T-helper 17 cell (primary cell): Measurements from ENCODE around the gene ARMC9. TPM values are rescaled to one million over a fixed set of nuclear protein-coding genes. Genes with fewer than 3 reads are reported as not detected.
"Not testable (repeated sequence)": the region's sequence is repeated elsewhere in the genome, so short reads cannot be mapped to it uniquely, and the experiment has no call there.

Source experiments
- ATAC-seq: fragments of 150-1000 bp; cut with Tn5 transposase; 2 replicates; pipeline ENCODE4 v1.10.0; 2021; ENCODE audit warnings: mild to moderate bottlenecking, moderate library complexity
- DNase-seq, 3 donors: peaks; one replicate each; pipeline versions ENCODE4 v3.0.0 to v3.0.0-alpha.2; 2020 to 2021
- H3K9me3 ChIP-seq: one replicate; pipeline ENCODE4 v1.7.0; 2013; ENCODE audit warnings: low read length, mild to moderate bottlenecking; ENCODE audit not compliant: control insufficient read depth, poor library complexity, severe bottlenecking
- H3K27ac Mint-ChIP-seq: one replicate; pipeline ENCODE4 v1.8.0; 2022; ENCODE audit warnings: mild to moderate bottlenecking, moderate library complexity, mixed read lengths
- H3K27me3 Mint-ChIP-seq: one replicate; pipeline ENCODE4 v1.8.0; 2022; ENCODE audit warnings: mixed read lengths
- H3K36me3 Mint-ChIP-seq: one replicate; pipeline ENCODE4 v1.8.0; 2022; ENCODE audit warnings: low read depth, mixed read lengths
- H3K4me1 Mint-ChIP-seq: one replicate; pipeline ENCODE4 v1.8.0; 2022; ENCODE audit warnings: mild to moderate bottlenecking, mixed read lengths
- H3K4me3 Mint-ChIP-seq: one replicate; pipeline ENCODE4 v1.8.0; 2022; ENCODE audit warnings: mild to moderate bottlenecking, moderate library complexity, mixed read lengths
- total RNA-seq, 4 donors: library from RNA in 2 of 4; stranded (reverse) in 2 of 4; gene quantifications; one replicate each; pipeline ENCODE4 v1.2.3 and lab custom pipeline; 2022 to 2026

Gene ARMC9
- total RNA-seq, 2 donors from 2014 or later: 0.37 to 0.73 TPM

DNA sequence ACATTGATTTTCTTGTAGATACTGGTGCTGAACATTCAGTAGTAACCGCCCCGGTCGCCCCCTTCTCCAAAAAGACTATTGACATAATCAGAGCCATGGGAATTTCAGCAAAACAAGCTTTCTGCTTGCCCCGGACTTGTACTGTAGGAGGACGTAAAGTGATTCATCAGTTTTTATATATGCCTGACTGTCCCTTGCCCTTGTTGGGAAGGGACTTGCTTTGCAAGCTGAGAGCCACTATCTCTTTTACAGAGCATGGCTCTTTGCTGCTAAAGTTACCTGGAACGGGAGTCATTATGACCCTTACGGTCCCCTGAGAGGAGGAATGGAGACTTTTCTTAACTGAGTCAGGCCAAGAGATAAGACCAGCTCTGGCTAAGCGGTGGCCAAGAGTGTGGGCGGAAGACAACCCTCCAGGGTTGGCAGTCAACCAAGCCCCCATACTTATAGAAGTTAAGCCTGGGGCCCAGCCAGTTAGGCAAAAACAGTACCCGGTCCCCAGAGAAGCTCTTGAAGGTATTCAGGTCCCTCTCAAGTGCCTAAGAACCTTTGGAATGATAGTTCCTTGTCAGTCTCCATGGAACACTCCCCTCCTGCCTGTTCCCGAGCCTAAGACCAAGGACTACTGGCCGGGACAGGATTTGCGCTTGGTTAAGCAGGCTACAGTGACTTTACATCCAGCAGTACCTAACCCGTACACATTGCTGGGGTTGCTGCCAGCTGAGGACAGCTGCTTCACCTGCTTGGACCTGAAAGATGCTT is 205.2 kb downstream of the ARMC9 start:
- peaks cover 11% of the 10 kb centered on the region for H3K4me1 Mint-ChIP-seq
- H3K4me3 Mint-ChIP-seq, ATAC-seq, H3K9me3 ChIP-seq, H3K36me3 Mint-ChIP-seq, DNase-seq, H3K27ac Mint-ChIP-seq: not testable (repeated sequence)
- H3K27me3 Mint-ChIP-seq: peaks cover 30% of the 10 kb centered on the region

DNA sequence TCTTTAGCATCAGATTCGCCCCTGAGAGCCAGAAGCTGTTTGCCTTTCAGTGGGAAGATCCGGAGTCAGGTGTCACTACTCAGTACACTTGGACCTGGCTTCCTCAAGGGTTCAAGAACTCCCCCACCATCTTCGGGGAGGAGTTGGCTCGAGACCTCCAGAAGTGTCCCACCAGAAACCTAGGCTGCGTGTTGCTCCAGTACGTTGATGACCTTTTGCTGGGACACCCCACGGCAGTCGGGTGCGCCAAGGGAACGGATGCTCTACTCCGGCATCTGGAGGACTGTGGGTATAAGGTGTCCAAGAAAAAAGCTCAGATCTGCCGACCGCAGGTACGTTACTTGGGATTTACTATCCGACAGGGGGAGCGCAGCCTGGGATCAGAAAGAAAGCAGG is 205.8 kb downstream of the ARMC9 start:
- not testable (repeated sequence) for H3K36me3 Mint-ChIP-seq, H3K9me3 ChIP-seq, H3K27ac Mint-ChIP-seq, H3K4me3 Mint-ChIP-seq, ATAC-seq, DNase-seq
- H3K4me1 Mint-ChIP-seq: peaks cover 11% of the 10 kb centered on the region
- peaks cover 25% of the 10 kb centered on the region for H3K27me3 Mint-ChIP-seq

DNA sequence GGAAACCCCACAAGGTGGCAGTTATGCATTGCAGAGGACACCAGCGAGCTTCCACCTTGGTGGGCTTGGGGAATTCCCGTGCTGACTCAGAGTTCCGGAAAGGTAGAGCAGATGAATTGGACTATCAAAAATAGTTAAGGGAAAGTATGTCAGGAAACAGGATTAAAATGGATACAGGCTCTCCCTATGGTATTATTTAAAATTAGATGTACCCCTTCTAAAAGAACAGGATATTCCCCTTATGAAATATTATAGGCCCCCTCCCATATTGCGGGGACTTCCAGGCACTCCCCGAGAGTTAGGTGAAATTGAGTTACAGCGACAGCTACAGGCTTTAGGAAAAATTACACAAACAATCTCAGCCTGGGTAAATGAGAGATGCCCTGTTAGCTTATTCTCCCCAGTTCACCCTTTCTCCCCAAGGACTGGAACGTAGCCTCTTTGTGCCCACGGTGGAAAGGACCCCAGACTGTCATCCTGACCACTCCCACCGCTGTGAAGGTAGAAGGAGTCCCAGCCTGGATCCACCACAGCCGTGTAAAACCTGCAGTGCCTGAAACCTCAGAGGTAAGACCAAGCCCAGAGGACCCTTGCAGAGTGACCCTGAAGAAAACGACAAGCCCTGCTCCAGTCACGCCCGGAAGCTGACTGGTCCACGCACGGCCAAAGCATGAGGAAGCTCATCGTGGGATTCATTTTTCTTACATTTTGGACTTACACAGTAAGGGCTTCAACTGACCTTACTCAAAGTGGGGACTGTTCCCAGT is 207.4 kb downstream of the ARMC9 start:
- Mint-ChIP-seq H3K4me1 (peaks cover 11% of the 10 kb centered on the region), H3K27ac (peak overlapping the region; percentile 19), H3K27me3 (peaks cover 33% of the 10 kb centered on the region)
- not testable (repeated sequence) for H3K4me3 Mint-ChIP-seq, H3K9me3 ChIP-seq, DNase-seq, H3K36me3 Mint-ChIP-seq
- ATAC-seq: peak; percentile 76

DNA sequence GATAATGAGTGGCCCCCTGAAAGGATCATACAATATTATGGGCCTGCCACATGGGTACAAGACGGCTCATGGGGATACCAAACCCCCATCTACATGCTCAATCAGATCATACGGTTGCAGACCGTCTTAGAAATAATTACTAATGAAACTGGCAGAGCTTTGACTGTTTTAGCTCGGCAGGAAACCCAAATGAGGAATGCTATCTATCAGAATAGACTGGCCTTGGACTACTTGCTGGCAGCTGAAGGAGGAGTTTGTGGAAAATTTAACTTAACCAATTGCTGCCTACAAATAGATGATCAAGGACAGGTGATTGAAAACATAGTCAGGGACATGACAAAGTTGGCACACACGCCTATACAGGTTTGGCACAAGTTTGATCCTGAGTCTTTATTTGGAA is 209.3 kb downstream of the ARMC9 start:
- not testable (repeated sequence) for ATAC-seq, H3K36me3 Mint-ChIP-seq, H3K4me1 Mint-ChIP-seq, DNase-seq, H3K4me3 Mint-ChIP-seq, H3K9me3 ChIP-seq, H3K27ac Mint-ChIP-seq
- peaks cover 28% of the 10 kb centered on the region for H3K27me3 Mint-ChIP-seq

DNA sequence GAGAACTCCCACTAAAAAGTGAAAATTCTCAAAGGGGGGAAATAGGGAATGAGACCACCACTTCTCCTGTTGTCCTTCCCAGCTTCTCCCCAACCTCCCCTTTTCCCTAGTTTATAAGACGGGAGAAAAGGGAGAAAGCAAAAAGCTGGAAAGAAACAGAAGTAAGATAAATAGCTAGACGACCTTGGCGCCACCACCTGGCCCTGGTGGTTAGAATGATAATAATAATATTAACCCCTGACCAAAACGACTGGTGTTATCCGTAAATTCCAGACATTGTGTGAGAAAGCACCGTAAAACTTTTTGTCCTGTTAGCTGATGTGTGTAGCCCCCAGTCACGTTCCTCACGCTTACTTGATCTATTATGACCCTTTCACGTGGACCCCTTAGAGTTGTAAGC is 209.9 kb downstream of the ARMC9 start:
- DNase-seq, H3K27ac Mint-ChIP-seq, ATAC-seq, H3K4me3 Mint-ChIP-seq, H3K36me3 Mint-ChIP-seq, H3K9me3 ChIP-seq, H3K4me1 Mint-ChIP-seq: not testable (repeated sequence)
- H3K27me3 Mint-ChIP-seq: peaks cover 24% of the 10 kb centered on the region

DNA sequence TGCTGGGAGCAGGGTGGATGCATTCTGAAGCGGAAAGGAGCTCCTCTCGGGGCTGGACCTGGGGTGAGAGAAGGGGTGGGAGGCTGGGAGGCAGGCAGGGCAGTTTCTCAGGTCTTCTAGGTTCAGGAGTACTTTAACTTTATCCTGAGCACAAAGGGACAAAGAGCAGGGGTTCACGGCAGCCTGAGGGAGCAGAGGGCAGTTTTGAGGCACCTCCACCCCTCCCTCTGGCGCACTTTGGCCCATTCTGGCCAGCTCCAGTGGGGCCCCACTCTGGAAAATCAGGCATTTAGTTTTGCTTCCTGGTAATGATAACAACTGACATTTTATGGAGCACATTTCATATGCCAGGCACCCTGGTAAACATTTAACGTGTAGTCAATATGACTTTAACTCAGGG is 211.3 kb downstream of the ARMC9 start:
- no peak for DNase-seq
- Mint-ChIP-seq H3K4me3 (no peak overlapping the region), H3K4me1 (peaks cover 9% of the 10 kb centered on the region), H3K27me3 (peaks cover 33% of the 10 kb centered on the region), H3K27ac (no peak overlapping the region), H3K36me3 (peaks cover 5% of the 10 kb centered on the region)
- no peak for ATAC-seq
- no peaks in the 10 kb centered on the region for H3K9me3 ChIP-seq

DNA sequence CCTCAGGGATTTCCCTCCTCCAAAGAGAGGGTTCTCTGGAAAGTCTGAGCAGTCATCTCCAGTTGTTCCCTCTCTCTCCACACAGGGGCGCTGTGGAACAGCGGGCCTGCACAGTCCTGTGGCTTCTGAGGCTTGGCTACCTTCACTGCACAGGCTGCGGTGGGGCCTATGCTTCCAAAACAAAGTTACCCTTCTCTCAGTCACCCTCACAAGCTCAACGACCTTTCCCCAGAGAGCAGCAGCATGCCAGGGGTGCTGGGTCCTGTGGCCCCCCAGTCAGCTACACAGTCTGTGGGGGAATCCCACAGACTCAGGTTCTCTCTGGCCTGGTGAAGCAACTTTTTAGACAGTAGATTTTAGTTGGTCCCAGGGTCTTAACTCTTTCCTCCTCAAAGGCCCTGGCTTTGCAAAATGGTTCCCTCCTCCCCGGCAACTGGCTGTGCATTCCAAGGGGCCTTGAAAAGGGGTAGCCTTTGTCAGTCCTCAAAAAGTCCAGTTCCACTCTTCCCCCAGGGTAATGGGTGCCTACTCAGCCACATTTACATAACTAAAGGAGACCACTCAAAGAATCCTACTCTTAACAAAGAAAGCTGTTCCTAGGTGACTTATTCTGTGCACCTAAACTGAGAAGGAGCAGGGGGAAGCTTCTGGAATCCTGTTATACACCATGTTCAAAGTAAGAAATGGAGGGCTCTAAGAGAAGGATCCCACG is 212.0 kb downstream of the ARMC9 start:
- H3K9me3 ChIP-seq: no peaks in the 10 kb centered on the region
- no peak for ATAC-seq

DNA sequence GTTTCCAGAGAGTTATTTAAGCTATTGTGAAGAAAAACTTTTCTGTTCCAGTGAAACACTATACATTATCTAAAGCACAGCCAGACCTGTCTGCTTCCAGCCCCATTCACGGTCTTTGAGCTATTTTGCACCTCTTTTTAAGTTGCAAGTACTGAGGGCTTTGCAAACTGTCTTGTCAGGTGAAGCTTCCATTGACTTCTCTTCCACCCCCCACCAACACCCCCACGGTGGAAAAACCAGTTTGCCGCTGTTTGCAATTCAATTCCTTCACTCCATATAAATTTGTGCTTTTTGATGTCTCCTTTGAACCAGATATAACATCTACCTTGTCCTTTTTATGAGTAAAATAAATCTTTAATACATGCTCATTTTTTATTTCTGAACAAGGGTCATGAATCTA is 212.8 kb downstream of the ARMC9 start:
- H3K36me3 Mint-ChIP-seq: peaks cover 5% of the 10 kb centered on the region
- H3K27ac Mint-ChIP-seq: no peak overlapping the region
- no peak for ATAC-seq
- peak overlapping the region; percentile 16 for H3K4me3 Mint-ChIP-seq
- no peaks in the 10 kb centered on the region for H3K4me1 Mint-ChIP-seq
- no peak for DNase-seq
- H3K27me3 Mint-ChIP-seq: peaks cover 47% of the 10 kb centered on the region
- H3K9me3 ChIP-seq: no peaks in the 10 kb centered on the region

More for the DNA sequence above, 212.0 kb downstream of the ARMC9 start:
- H3K4me1 Mint-ChIP-seq: peaks cover 6% of the 10 kb centered on the region
- no peak overlapping the region for H3K27ac Mint-ChIP-seq
- peaks cover 5% of the 10 kb centered on the region for H3K36me3 Mint-ChIP-seq
- no peak for DNase-seq
- peaks cover 40% of the 10 kb centered on the region for H3K27me3 Mint-ChIP-seq
- H3K4me3 Mint-ChIP-seq: no peak overlapping the region

DNA sequence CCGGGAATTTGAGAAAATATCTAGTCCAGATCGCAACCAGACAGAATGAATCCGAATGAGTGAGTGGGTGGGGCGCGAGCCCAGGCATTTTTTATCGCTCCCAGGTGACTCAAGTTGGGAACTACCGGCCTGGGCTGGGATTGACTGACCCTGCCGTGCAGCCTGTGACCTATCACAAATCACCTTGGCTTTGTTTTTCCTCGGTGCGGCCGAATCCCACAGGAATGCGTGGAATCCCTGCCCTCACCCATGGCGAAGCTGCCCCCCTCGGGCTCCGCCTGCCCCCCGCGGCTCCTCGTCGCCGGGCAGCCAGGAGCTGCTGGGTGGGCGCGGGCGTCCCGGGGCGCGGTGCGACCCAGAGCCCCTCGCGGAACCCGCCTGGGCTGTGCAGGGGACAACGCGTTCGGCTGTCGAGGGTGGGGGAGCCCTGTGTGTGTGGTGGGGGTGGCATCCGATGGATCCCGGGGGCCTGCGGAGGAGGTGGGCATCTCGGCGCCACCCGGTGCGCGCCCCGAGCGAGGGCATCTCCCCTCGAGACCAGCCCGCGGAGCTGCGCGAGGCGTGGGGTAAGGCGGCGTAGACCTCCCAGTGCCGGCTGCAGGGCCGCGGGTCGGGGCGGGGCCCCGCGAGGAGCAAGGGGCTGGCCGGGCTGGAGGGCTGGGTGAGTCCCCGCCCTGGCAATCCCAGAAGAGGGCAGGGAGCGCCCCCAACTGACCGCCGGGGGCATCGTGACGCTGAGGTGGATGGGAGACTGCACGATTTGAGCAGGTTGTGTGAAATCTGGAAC is 213.6 kb downstream of the ARMC9 start:
- H3K4me1 Mint-ChIP-seq: no peaks in the 10 kb centered on the region
- ATAC-seq (peak; percentile 92), DNase-seq (peak in 2 of 3 donors; percentile 26 to 45)
- H3K9me3 ChIP-seq: no peaks in the 10 kb centered on the region
- peak overlapping the region; percentile 60 for H3K4me3 Mint-ChIP-seq
- H3K27me3 Mint-ChIP-seq: peaks cover 51% of the 10 kb centered on the region
- peaks cover 5% of the 10 kb centered on the region for H3K36me3 Mint-ChIP-seq
- no peak overlapping the region for H3K27ac Mint-ChIP-seq

DNA sequence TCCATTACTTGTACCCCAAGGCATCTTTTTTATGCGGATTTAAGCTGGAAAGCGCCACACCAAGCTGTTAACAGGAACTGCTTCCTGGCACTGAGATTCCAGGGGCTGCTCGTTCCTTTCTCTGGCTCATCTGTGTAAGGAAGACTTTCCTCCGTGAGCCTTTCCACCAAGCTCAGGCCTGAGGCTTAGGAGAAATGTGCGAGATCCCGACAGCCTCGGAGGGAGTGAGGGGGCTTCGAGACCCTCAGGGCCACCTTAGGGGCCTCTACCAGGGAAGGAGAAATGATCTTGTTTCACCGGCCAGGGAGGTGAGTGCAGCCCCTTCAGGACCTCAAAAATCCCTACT is 214.2 kb downstream of the ARMC9 start:
- H3K27ac Mint-ChIP-seq: no peak overlapping the region
- H3K4me3 Mint-ChIP-seq: peak overlapping the region; percentile 9
- H3K9me3 ChIP-seq: no peaks in the 10 kb centered on the region
- ATAC-seq (no peak), DNase-seq (no peak)
- peaks cover 51% of the 10 kb centered on the region for H3K27me3 Mint-ChIP-seq
- no peaks in the 10 kb centered on the region for H3K4me1 Mint-ChIP-seq
- peaks cover 5% of the 10 kb centered on the region for H3K36me3 Mint-ChIP-seq

DNA sequence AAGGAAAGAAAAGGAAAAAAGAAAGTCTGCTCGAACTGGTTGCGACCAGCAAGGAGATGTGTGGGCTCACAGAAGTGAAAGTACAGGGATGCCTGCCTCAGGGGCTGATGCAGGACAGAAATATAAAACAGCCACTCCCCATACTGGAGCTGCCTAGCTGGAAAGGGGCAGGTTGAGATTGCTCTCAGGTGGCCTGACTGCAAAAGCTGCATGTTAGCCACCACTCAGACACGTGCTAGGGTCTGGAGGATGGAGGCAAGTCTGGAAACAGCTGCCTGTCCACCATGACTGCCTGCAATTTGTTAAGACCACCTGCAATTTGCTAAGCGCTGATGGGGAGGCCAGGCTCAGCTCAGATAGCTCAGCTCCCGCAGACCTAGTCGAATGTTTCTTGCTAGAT is 215.0 kb downstream of the ARMC9 start:
- H3K9me3 ChIP-seq: no peaks in the 10 kb centered on the region
- H3K36me3 Mint-ChIP-seq: peaks cover 5% of the 10 kb centered on the region
- ATAC-seq: no peak
- no peak overlapping the region for H3K27ac Mint-ChIP-seq
- no peak for DNase-seq
- peaks cover 47% of the 10 kb centered on the region for H3K27me3 Mint-ChIP-seq
- no peak overlapping the region for H3K4me3 Mint-ChIP-seq
- no peaks in the 10 kb centered on the region for H3K4me1 Mint-ChIP-seq

DNA sequence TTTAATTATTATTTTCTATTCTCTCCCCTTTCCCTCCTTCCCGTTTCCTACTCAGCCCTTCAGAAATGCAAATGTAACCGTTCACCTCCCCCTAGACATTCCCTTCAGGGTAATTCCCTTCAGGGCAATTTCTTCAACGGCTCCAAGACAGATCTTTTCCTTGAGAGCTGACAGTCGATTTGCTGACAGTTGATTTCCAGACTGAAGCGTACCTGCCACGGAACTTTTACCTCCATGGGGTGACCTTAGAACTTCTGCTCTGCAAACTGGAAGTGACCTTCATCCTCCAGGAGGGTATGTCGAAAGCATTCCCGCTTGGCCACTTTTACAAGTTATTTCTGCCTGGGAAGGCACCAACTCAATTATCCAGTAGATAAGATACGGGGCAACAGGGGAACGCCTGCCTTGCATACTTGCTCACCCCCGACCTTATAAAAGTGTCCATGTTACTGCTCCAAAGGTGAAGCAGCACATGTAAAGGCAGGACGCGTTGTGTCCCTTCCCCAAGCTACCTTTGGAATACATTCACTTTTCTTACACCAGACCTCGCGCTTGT is 215.6 kb downstream of the ARMC9 start:
- Mint-ChIP-seq H3K4me3 (no peak overlapping the region), H3K27me3 (peaks cover 52% of the 10 kb centered on the region), H3K27ac (no peak overlapping the region), H3K4me1 (no peaks in the 10 kb centered on the region), H3K36me3 (peaks cover 5% of the 10 kb centered on the region)
- DNase-seq (no peak), ATAC-seq (no peak)
- H3K9me3 ChIP-seq: no peaks in the 10 kb centered on the region
